Activated CD8-positive, alpha-beta memory T cell treated with anti-CD3 and anti-CD28 coated beads for 36 hours (primary cell): ENCODE results near the gene NTF3. TPM values are rescaled to one million over a fixed set of nuclear protein-coding genes. Genes with fewer than 3 reads are reported as not detected.

Experiments used
- CTCF ChIA-PET: fragments of 350-600 bp; sonication (Branson Sonifier 250); formaldehyde crosslinking; loops from one replicate; lab custom pipeline; 2021; ENCODE audit warnings: antibody characterized with exemption; lab: Charles Lee
- POLR2A ChIA-PET: fragments of 350-600 bp; sonication (Branson Sonifier 250); formaldehyde crosslinking; loops from one replicate; lab custom pipeline; 2021; ENCODE audit warnings: antibody characterized with exemption; lab: Charles Lee
- total RNA-seq, 2 experiments: library from RNA; stranded (reverse); gene quantifications; one replicate each; pipeline ENCODE4 v1.2.3, GENCODE V29; 2021

Gene NTF3
- total RNA-seq, 2 experiments from 2014 or later, result not detected

DNA sequence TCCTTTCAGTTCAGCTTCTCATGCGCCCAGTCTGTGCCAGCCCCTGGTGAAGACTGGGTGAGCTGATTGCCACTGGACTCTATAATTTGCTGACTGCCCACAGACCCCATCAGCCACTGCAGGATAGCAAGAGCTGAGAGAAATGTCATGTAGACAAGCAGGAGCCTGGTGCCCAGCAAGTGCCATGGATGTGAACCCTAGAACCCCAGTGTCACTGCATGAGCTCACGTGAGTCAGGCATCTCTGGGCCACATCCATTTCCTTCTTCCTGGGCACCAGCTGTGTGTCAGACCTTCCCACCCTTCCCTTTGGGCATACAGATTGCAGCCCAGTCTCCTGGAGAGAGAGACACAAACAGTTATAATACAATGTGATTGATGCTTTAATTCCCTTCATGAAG lies 73.8 kb downstream of the NTF3 start:
- ChIA-PET POLR2A (no interaction called here), CTCF (no interaction called here)

- CTCF ChIA-PET, result no interaction called here
Observed at GRCh38 chr12:5506295-5506694, 74.4 kb downstream of the NTF3 start.

DNA sequence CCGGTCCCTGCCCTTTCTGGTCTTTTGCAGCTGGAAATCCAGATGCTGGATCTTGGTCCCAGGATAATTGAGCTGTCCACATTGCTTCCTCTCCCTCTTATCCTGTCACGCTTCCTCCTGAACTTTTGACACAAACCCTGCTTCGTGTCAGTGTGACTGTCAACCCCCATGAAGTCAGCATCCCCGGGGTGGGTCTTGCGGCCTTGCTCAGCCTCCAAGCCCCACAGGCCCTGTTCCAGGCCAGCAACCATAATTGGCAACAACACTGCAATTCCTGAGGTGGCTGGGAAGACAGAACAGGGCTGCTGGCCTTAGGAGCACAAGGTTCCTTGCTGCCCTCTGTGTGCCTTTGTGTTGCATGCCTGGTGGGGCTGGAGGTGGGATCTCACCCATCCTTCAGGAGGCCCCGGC lies 74.9 kb downstream of the NTF3 start:
- ChIA-PET POLR2A (no interaction called here), CTCF (no interaction called here)

More at GRCh38 chr12:5506295-5506694, 74.4 kb downstream of the NTF3 start:
- POLR2A ChIA-PET, result no interaction called here

GRCh38 chr12:5507401-5507935 lies 75.6 kb downstream of the NTF3 start:
- ChIA-PET CTCF (no interaction called here), POLR2A (no interaction called here)

DNA sequence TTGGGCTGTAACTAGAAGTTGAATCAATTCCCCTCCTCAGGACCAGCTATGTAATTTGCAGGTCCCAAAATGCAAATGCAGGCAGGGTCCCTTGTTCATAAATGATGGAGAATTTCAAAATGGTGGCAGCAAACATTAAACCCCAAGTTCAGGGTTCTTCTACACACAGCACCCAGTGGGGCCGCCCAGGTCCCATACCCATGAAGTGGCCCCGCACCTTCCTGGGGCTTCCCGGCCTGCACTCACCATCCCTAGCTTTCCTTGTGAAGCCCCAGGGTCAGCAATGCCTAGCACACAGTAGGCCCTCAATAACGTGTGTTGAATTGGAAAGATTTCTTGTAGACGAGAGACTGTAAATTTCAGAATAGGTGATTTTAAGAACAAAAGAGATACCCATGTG lies 76.0 kb downstream of the NTF3 start:
- CTCF ChIA-PET, result no interaction called here
- POLR2A ChIA-PET, result no interaction called here

- CTCF ChIA-PET, result no interaction called here
- POLR2A ChIA-PET, result no interaction called here
Observed at GRCh38 chr12:5509102-5509501, 77.2 kb downstream of the NTF3 start.

DNA sequence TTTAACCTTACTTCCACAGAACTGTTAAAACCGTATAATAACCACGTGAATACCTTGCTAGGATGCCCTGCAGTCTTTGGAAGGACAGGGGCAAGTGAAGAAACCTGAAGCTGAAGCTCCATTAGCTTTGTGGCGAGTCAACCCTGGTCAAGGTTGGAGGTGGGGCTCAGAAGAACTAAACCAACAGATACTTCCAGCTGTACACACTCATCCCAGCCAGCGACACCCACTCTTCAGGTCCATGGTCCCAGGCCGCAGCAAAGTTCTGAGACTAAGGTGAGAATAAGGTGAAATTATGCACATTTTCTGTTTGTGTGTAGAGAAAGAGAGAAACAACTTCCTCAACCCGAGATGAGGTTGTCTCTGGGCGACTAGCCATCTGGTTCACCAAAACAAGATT lies 77.6 kb downstream of the NTF3 start:
- POLR2A ChIA-PET, result no interaction called here

DNA sequence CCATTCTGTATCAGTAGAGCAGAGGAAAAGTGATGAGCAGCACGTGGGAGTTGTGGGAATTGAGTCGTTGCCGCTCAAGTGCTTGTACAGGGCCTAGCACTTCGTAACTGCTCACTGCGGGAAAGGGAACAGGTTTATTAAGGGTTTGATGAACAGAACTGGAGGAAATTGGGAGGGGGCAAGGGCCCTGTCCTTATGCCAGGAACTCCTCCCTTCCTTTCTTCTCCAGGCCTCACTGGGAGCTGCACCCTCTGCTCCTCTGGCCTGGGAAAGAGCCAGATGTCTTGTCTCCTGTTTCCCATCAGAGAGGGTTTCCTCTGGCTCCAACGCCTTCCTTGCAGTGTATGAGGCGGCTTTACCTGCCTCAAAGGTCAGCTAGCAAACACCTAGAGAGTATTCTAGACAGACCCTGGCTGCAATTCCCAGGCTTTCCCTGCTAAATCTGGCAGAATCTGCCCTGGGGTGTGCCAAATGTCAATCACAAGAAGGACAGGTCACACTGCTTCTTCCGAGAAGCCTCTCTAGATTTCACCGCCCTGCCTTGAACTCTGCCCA lies 78.4 kb downstream of the NTF3 start:
- ChIA-PET POLR2A (no interaction called here), CTCF (no interaction called here)

More for the DNA sequence above, 77.6 kb downstream of the NTF3 start:
- CTCF ChIA-PET, result no interaction called here

DNA sequence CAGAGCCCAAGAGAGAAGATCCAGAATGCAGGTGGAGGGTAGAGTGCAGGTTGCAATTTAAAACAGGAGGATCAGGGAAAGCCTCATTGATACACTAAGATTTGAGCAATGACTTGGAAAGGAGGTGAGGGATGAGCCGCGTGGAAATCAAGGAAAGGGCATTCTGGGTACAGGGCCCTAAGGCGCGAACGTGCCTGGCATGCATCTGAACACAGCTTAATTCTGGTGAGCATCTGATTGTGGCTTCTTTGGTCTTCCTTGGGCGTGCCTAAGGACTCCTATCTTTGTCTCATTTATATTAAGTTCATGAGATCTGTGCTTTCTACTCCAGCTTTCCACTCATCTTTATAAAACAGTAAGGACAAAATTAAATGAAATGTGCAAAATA lies 79.3 kb downstream of the NTF3 start:
- ChIA-PET POLR2A (no interaction called here), CTCF (no interaction called here)

GRCh38 chr12:5511644-5512600 lies 80.0 kb downstream of the NTF3 start:
- CTCF ChIA-PET, result no interaction called here

DNA sequence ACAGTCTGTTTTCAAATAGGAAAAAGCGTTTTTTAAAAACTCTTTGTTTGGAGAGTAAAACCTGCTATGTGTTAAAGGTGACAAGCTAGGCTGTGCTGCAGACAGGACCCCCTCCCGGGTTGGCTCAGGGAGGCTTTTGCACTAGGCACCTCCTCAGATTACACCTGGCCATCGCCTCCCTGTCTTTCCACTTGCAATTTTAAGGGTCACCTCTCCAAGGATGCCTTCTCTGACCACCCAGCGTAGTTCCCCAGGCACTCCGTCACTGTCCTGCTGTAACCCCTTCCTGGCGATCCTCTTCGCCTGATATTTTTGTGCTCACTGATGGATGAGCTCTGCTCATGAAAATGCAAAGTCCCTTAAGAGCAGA lies 80.7 kb downstream of the NTF3 start:
- ChIA-PET POLR2A (no interaction called here), CTCF (no interaction called here)

More at GRCh38 chr12:5511644-5512600, 80.0 kb downstream of the NTF3 start:
- POLR2A ChIA-PET, result no interaction called here

DNA sequence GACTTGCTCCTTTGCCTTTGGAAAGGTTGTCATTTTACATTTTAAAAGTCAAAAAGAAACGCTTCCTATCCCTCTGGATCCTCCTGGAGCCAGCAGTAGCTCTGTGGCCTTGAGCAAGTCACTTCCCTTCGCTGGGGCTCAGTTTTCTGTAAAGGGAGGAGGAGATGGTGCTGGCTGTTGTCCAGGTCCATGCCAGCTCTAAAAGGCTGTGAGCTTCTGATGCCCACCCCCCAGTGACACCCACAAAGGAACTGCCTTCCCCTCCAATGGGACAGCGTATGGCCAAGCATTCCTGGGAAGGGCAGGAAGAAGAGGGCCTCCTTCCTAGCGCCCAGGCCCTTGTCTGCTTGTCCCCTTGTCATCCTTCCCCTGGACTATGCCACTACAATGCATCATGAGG lies 81.5 kb downstream of the NTF3 start:
- ChIA-PET POLR2A (no interaction called here), CTCF (no interaction called here)

GRCh38 chr12:5514016-5514415 lies 82.1 kb downstream of the NTF3 start:
- POLR2A ChIA-PET, result no interaction called here
- CTCF ChIA-PET, result no interaction called here

GRCh38 chr12:5514545-5514944 lies 82.6 kb downstream of the NTF3 start:
- CTCF ChIA-PET, result no interaction called here
- POLR2A ChIA-PET, result no interaction called here

GRCh38 chr12:5515458-5515857 lies 83.5 kb downstream of the NTF3 start:
- CTCF ChIA-PET, result no interaction called here
- POLR2A ChIA-PET, result no interaction called here

- ChIA-PET POLR2A (no interaction called here), CTCF (no interaction called here)
Observed at GRCh38 chr12:5516371-5517241, 84.7 kb downstream of the NTF3 start.

- ChIA-PET CTCF (no interaction called here), POLR2A (no interaction called here)
Observed at GRCh38 chr12:5518584-5519365, 86.9 kb downstream of the NTF3 start.

DNA sequence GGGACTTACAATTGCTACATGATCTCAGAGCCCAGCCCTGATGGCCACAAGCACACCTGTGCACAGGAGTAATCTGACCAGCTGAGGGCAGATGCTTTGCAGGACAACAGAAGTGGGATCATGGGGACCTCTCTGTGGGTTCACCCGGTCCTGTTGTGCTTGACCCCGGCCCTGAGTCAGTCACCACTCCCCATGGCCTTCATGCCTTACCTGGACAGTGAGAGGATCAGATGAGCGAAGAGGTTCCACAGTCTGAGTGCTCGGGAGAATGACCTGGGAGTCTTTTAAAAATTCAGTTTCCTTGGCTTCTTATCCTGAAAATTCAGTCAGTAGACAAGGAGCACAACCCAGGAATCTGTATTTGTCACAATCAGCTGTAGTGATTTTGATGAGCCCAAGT lies 88.1 kb downstream of the NTF3 start:
- ChIA-PET CTCF (no interaction called here), POLR2A (no interaction called here)

DNA sequence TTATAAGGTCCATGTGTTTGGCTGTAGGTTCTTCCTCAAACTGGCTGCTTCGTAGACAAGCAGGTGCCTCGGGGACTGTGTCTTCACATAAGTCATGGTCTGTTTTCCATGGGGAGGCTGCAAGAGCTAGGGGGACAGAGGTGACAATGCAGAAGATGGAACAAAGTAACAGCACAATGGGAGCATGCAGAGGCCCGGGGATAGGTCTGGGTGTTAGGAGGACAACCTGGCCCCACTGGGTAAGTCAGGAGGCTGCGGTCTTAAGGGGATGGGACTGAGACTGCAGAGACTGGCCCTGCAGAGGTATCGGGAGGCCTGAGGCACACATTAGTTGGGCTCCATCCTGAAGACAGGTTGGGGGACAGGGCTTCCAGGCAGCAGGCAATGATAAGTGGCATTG lies 88.9 kb downstream of the NTF3 start:
- POLR2A ChIA-PET, result no interaction called here

More for the DNA sequence above, 88.9 kb downstream of the NTF3 start:
- CTCF ChIA-PET, result no interaction called here
